Karpas-422 (cell line): ENCODE data around the gene FAM168B. TPM values are rescaled to one million over a fixed set of nuclear protein-coding genes. Genes with fewer than 3 reads are reported as not detected.

Experiments
- DNase-seq: peaks from one replicate; pipeline ENCODE4 v3.0.0-alpha.2; 2015
- H2AFZ ChIP-seq: fragments of 200-600 bp; sonication (generic); 2 replicates; pipeline ENCODE4 v1.6.1; 2014; ENCODE audit warnings: antibody characterized with exemption, low read length, mixed read lengths
- H3K27ac ChIP-seq: fragments of 200-600 bp; sonication (generic); 2 replicates; pipeline ENCODE4 v1.5.1; 2014; ENCODE audit warnings: mild to moderate bottlenecking, low read length, moderate library complexity
- H3K27me3 ChIP-seq: fragments of 200-600 bp; sonication (generic); 2 replicates; pipeline ENCODE4 v1.6.1; 2014; ENCODE audit warnings: low read length, mixed read lengths
- H3K36me3 ChIP-seq: fragments of 200-600 bp; sonication (generic); 2 replicates; pipeline ENCODE4 v1.6.1; 2014; ENCODE audit warnings: low read length, mixed read lengths; ENCODE audit not compliant: insufficient read depth
- H3K4me1 ChIP-seq: fragments of 200-600 bp; sonication (generic); 2 replicates; pipeline ENCODE4 v1.6.1; 2014; ENCODE audit warnings: mild to moderate bottlenecking, low read length, mixed read lengths
- H3K4me2 ChIP-seq: fragments of 200-600 bp; sonication (generic); 2 replicates; pipeline ENCODE4 v1.6.1; 2014; ENCODE audit warnings: low read length, low read depth, mild to moderate bottlenecking; ENCODE audit not compliant: poor library complexity, severe bottlenecking
- H3K4me3 ChIP-seq: fragments of 200-600 bp; sonication (generic); 2 replicates; pipeline ENCODE4 v1.5.1; 2014; ENCODE audit warnings: mild to moderate bottlenecking, antibody characterized with exemption, low read length, mixed read lengths
- H3K79me2 ChIP-seq: fragments of 200-600 bp; sonication (generic); 2 replicates; pipeline ENCODE4 v1.6.1; 2014; ENCODE audit warnings: mild to moderate bottlenecking, low read length, mixed read lengths
- H3K9ac ChIP-seq: fragments of 200-600 bp; sonication (generic); 2 replicates; pipeline ENCODE4 v1.6.0; 2014; ENCODE audit warnings: low read length
- H3K9me2 ChIP-seq: fragments of 200-600 bp; sonication (generic), shearing (Covaris generic); replicated peaks from 2 replicates; pipeline ENCODE4 v1.6.0; 2014; ENCODE audit warnings: mild to moderate bottlenecking, low read length, moderate library complexity; ENCODE audit not compliant: insufficient read depth
- H3K9me3 ChIP-seq: fragments of 300-700, 200-600 bp; sonication (generic); 2 replicates; pipeline ENCODE4 v1.6.1; 2014; ENCODE audit warnings: low read length, mixed read lengths
- H4K20me1 ChIP-seq: fragments of 200-600 bp; sonication (generic); 2 replicates; pipeline ENCODE4 v1.6.1; 2014; ENCODE audit warnings: mild to moderate bottlenecking, antibody characterized with exemption, low read length, low read depth; ENCODE audit not compliant: insufficient read depth
- total RNA-seq: library from RNA; depleted of rRNA; stranded (reverse); fragments of >200 nt; shearing (Covaris generic); gene quantifications from 2 replicates; pipeline ENCODE4 v1.2.3, GENCODE V29; 2014; ENCODE audit warnings: low replicate concordance

The FAM168B gene
- total RNA-seq, 1 experiment from 2014 or later, result 43.2 TPM

GRCh38 chr2:131043199-131044074 is 49.8 kb downstream of the FAM168B start:
- Histone ChIP-seq H4K20me1 (peaks cover 10% of the 10 kb centered on the region; the same call in 1 of the 2 replicates), H3K27ac (no peak overlapping the region), H3K4me3 (no peak overlapping the region), H3K27me3 (no peaks in the 10 kb centered on the region), H3K4me1 (no peaks in the 10 kb centered on the region), H3K9me2 (no peaks in the 10 kb centered on the region), H3K4me2 (no peak overlapping the region), H3K9ac (no peak overlapping the region), H3K79me2 (no peaks in the 10 kb centered on the region), H2AFZ (no peak overlapping the region), H3K36me3 (no peaks in the 10 kb centered on the region), H3K9me3 (no peaks in the 10 kb centered on the region)
- no peak for DNase-seq

GRCh38 chr2:131042148-131042775 is 51.0 kb downstream of the FAM168B start:
- Histone ChIP-seq H3K4me2 (no peak overlapping the region), H3K4me1 (no peaks in the 10 kb centered on the region), H3K27me3 (no peaks in the 10 kb centered on the region), H3K36me3 (no peaks in the 10 kb centered on the region), H3K9ac (no peak overlapping the region), H2AFZ (no peak overlapping the region), H3K9me3 (no peaks in the 10 kb centered on the region), H3K9me2 (no peaks in the 10 kb centered on the region), H4K20me1 (peaks cover 4% of the 10 kb centered on the region; the same call in 1 of the 2 replicates), H3K79me2 (no peaks in the 10 kb centered on the region), H3K27ac (no peak overlapping the region), H3K4me3 (no peak overlapping the region)
- DNase-seq, result no peak

- no peaks in the 10 kb centered on the region for H3K36me3 ChIP-seq
- no peaks in the 10 kb centered on the region for H3K9me2 ChIP-seq
- DNase-seq, result no peak
- no peak overlapping the region for H3K27ac ChIP-seq
- no peaks in the 10 kb centered on the region for H3K9me3 ChIP-seq
- no peak overlapping the region for H3K9ac ChIP-seq
- peaks cover 4% of the 10 kb centered on the region; the same call in 1 of the 2 replicates for H4K20me1 ChIP-seq
- H3K79me2 ChIP-seq, result no peaks in the 10 kb centered on the region
- H3K27me3 ChIP-seq, result no peaks in the 10 kb centered on the region
- H3K4me2 ChIP-seq, result no peak overlapping the region
- no peak overlapping the region for H3K4me3 ChIP-seq
- no peak overlapping the region for H2AFZ ChIP-seq
- H3K4me1 ChIP-seq, result no peaks in the 10 kb centered on the region
Observed at GRCh38 chr2:131041402-131042147, 51.7 kb downstream of the FAM168B start.

- Histone ChIP-seq H3K4me1 (no peaks in the 10 kb centered on the region), H3K4me3 (no peak overlapping the region), H3K9me3 (no peaks in the 10 kb centered on the region), H4K20me1 (peaks cover 4% of the 10 kb centered on the region; the same call in 1 of the 2 replicates), H3K27ac (no peak overlapping the region), H3K9me2 (no peaks in the 10 kb centered on the region), H3K36me3 (no peaks in the 10 kb centered on the region), H3K79me2 (no peaks in the 10 kb centered on the region), H3K9ac (no peak overlapping the region), H3K4me2 (no peak overlapping the region), H3K27me3 (no peaks in the 10 kb centered on the region), H2AFZ (no peak overlapping the region)
- DNase-seq, result no peak
Observed at GRCh38 chr2:131040661-131041401, 52.4 kb downstream of the FAM168B start.

GRCh38 chr2:131039908-131040660 is 53.2 kb downstream of the FAM168B start:
- no peak for DNase-seq
- Histone ChIP-seq H3K36me3 (no peaks in the 10 kb centered on the region), H4K20me1 (peaks cover 4% of the 10 kb centered on the region; the same call in 1 of the 2 replicates), H3K4me1 (no peaks in the 10 kb centered on the region), H3K27ac (no peak overlapping the region), H3K9ac (no peak overlapping the region), H3K4me2 (no peak overlapping the region), H3K9me3 (no peaks in the 10 kb centered on the region), H3K79me2 (no peaks in the 10 kb centered on the region), H2AFZ (no peak overlapping the region), H3K9me2 (no peaks in the 10 kb centered on the region), H3K4me3 (no peak overlapping the region), H3K27me3 (no peaks in the 10 kb centered on the region)

GRCh38 chr2:131039535-131039907 is 53.7 kb downstream of the FAM168B start:
- H3K27ac ChIP-seq, result no peak overlapping the region
- H3K4me3 ChIP-seq, result no peak overlapping the region
- H3K9ac ChIP-seq, result no peak overlapping the region
- peaks cover 4% of the 10 kb centered on the region; the same call in 1 of the 2 replicates for H4K20me1 ChIP-seq
- no peak overlapping the region for H3K4me2 ChIP-seq
- no peaks in the 10 kb centered on the region for H3K4me1 ChIP-seq
- H3K9me2 ChIP-seq, result no peaks in the 10 kb centered on the region
- H3K9me3 ChIP-seq, result no peaks in the 10 kb centered on the region
- no peaks in the 10 kb centered on the region for H3K27me3 ChIP-seq
- no peaks in the 10 kb centered on the region for H3K36me3 ChIP-seq
- no peaks in the 10 kb centered on the region for H3K79me2 ChIP-seq
- DNase-seq, result no peak
- no peak overlapping the region for H2AFZ ChIP-seq

GRCh38 chr2:131039101-131039440 is 54.2 kb downstream of the FAM168B start:
- no peaks in the 10 kb centered on the region for H3K27me3 ChIP-seq
- no peaks in the 10 kb centered on the region for H3K79me2 ChIP-seq
- DNase-seq, result no peak
- no peaks in the 10 kb centered on the region for H3K9me2 ChIP-seq
- H3K9me3 ChIP-seq, result no peaks in the 10 kb centered on the region
- no peaks in the 10 kb centered on the region for H3K4me1 ChIP-seq
- H3K36me3 ChIP-seq, result no peaks in the 10 kb centered on the region
- H3K4me2 ChIP-seq, result no peak overlapping the region
- H3K9ac ChIP-seq, result no peak overlapping the region
- no peak overlapping the region for H3K27ac ChIP-seq
- H2AFZ ChIP-seq, result no peak overlapping the region
- H3K4me3 ChIP-seq, result no peak overlapping the region
- H4K20me1 ChIP-seq, result peaks cover 4% of the 10 kb centered on the region; the same call in 1 of the 2 replicates
